Measurements from ENCODE around the gene CSKMT.
"Not testable (repeated sequence)": the region's sequence is repeated elsewhere in the genome, so short reads cannot be mapped to it uniquely, and the experiment has no call there.

The CSKMT gene

DNA sequence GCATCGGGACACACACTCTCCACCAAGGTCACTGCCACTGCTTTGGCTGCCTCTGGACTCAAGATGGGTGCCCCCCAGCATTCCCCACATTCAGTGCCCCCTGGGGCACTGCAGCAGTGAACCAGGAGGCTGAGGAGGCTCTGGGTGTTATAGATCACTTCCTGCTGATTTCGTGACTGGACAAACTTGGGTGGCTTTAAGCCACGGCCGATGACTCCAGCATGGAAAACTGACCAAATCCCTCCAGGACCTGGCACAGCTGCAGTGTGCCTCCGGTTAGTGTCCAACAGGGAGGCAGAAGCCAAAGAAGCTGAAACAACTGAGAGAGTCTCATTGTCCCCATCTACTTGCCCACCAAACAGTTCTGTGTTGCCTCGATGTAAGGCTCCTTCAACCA is 17.5 kb upstream of the CSKMT start:
- ChIA-PET POLR2A (ENCODE audit: low non-redundant PET) (no interaction called here), CTCF (interaction anchor here (0.9 kb wide), 1 partner anchor 36 kb away, joined by 3 read pairs; no protein-coding TSS in a partner anchor)
- DNase-seq (ENCODE audit: low spot score) = no peak
- peak overlapping the region; percentile 87 for H3K27ac ChIP-seq
- TF ChIP-seq, protein P1, sequence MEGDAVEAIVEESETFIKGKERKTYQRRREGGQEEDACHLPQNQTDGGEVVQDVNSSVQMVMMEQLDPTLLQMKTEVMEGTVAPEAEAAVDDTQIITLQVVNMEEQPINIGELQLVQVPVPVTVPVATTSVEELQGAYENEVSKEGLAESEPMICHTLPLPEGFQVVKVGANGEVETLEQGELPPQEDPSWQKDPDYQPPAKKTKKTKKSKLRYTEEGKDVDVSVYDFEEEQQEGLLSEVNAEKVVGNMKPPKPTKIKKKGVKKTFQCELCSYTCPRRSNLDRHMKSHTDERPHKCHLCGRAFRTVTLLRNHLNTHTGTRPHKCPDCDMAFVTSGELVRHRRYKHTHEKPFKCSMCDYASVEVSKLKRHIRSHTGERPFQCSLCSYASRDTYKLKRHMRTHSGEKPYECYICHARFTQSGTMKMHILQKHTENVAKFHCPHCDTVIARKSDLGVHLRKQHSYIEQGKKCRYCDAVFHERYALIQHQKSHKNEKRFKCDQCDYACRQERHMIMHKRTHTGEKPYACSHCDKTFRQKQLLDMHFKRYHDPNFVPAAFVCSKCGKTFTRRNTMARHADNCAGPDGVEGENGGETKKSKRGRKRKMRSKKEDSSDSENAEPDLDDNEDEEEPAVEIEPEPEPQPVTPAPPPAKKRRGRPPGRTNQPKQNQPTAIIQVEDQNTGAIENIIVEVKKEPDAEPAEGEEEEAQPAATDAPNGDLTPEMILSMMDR (conservative IDR thresholded peaks at IDR 0.05; ENCODE audit: low read depth) = no peak

GRCh38 chr11:62648185-62648966 is 16.7 kb upstream of the CSKMT start:
- no peak for DNase-seq (ENCODE audit: low spot score)
- CTCF ChIA-PET = interaction anchor here (0.9 kb wide), 1 partner anchor 36 kb away, joined by 3 read pairs; no protein-coding TSS in a partner anchor
- H3K27ac ChIP-seq = peak overlapping the region; percentile 87
- POLR2A ChIA-PET (ENCODE audit: low non-redundant PET) = interaction anchor here (0.6 kb wide), 1 partner anchor 27 kb away, joined by 12 read pairs; no protein-coding TSS in a partner anchor
- TF ChIP-seq, protein P1 (conservative IDR thresholded peaks at IDR 0.05; ENCODE audit: low read depth) = no peak

- no peak for DNase-seq (ENCODE audit: low spot score)
- CTCF ChIA-PET = no interaction called here
- POLR2A ChIA-PET (ENCODE audit: low non-redundant PET) = no interaction called here
- peak overlapping the region; percentile 87 for H3K27ac ChIP-seq
- TF ChIP-seq, protein P1 (conservative IDR thresholded peaks at IDR 0.05; ENCODE audit: low read depth) = no peak
Observed at GRCh38 chr11:62648967-62649364, 16.1 kb upstream of the CSKMT start.

GRCh38 chr11:62649486-62649885 is 15.6 kb upstream of the CSKMT start:
- no peak for DNase-seq (ENCODE audit: low spot score)
- TF ChIP-seq, protein P1 (conservative IDR thresholded peaks at IDR 0.05; ENCODE audit: low read depth) = no peak
- POLR2A ChIA-PET (ENCODE audit: low non-redundant PET) = no interaction called here
- peak overlapping the region; percentile 87 for H3K27ac ChIP-seq
- CTCF ChIA-PET = interaction anchor here (0.6 kb wide), 1 partner anchor 38 kb away, joined by 3 read pairs; no protein-coding TSS in a partner anchor

- CTCF ChIA-PET; DNase-seq (ENCODE audit: low spot score); POLR2A ChIA-PET (ENCODE audit: low non-redundant PET): not testable (repeated sequence)
- H3K27ac ChIP-seq = peak overlapping the region; percentile 87
Observed at GRCh38 chr11:62650283-62650682, 14.8 kb upstream of the CSKMT start.

- ChIA-PET POLR2A (ENCODE audit: low non-redundant PET) (interaction anchor here (0.9 to 1.4 kb wide), 3 partner anchors 8 to 61 kb away, joined by 3 to 15 read pairs (median 5); partner anchors contain the start of genes C11orf98, CSKMT and TUT1), CTCF (interaction anchor here (0.7 kb wide), 1 partner anchor 12 kb away, joined by 3 read pairs; no protein-coding TSS in a partner anchor)
- peak overlapping the region; percentile 91 for H3K27ac ChIP-seq
- DNase-seq (ENCODE audit: low spot score) = no peak
- TF ChIP-seq, protein P1 (conservative IDR thresholded peaks at IDR 0.05; ENCODE audit: low read depth) = no peak
Observed at GRCh38 chr11:62652161-62653006, 12.7 kb upstream of the CSKMT start.

All from RWPE1 (cell line).